Neural cell (in vitro differentiated cells): Measurements from ENCODE around the gene NOSIP. TPM values are rescaled to one million over a fixed set of nuclear protein-coding genes. Genes with fewer than 3 reads are reported as not detected.
"Not testable (repeated sequence)": the region's sequence is repeated elsewhere in the genome, so short reads cannot be mapped to it uniquely, and the experiment has no call there.

ENCODE experiments used
- H2AFZ ChIP-seq: fragments of 200-600, 300-800 bp; sonication (generic), shearing (Covaris generic); 2 replicates; pipeline ENCODE4 v1.6.0; 2014; ENCODE audit warnings: low read depth, mild to moderate bottlenecking, antibody characterized with exemption, low read length, moderate library complexity
- H3F3A ChIP-seq: fragments of 200-600 bp; shearing (Covaris generic); 2 replicates; pipeline ENCODE4 v1.6.1; 2016; ENCODE audit warnings: mild to moderate bottlenecking, moderate library complexity, mixed read lengths, antibody characterized with exemption, low read length; ENCODE audit not compliant: insufficient read depth, poor library complexity, severe bottlenecking
- H3K27ac ChIP-seq: fragments of 200-600, 300-800 bp; sonication (generic), shearing (Covaris generic); 2 replicates; pipeline ENCODE4 v1.5.1; 2014; ENCODE audit warnings: mild to moderate bottlenecking, low read length, moderate library complexity
- H3K27me3 ChIP-seq: fragments of 300-800, 200-600 bp; sonication (generic), shearing (Covaris generic); 2 replicates; pipeline ENCODE4 v1.6.0; 2014; ENCODE audit warnings: mild to moderate bottlenecking, low read depth, low read length, moderate library complexity; ENCODE audit not compliant: insufficient read depth
- H3K36me3 ChIP-seq: fragments of 300-800, 200-600 bp; sonication (generic), shearing (Covaris generic); 2 replicates; pipeline ENCODE4 v1.5.1; 2014; ENCODE audit warnings: mild to moderate bottlenecking, antibody characterized with exemption, low read length, moderate library complexity; ENCODE audit not compliant: insufficient read depth
- H3K4me2 ChIP-seq: fragments of 300-800, 200-600 bp; sonication (generic), shearing (Covaris generic); 2 replicates; pipeline ENCODE4 v1.6.0; 2014; ENCODE audit warnings: mild to moderate bottlenecking, low read length
- H3K4me3 ChIP-seq: fragments of 300-800, 200-600 bp; sonication (generic), shearing (Covaris generic); 2 replicates; pipeline ENCODE4 v1.5.1; 2014; ENCODE audit warnings: mild to moderate bottlenecking, low read length, moderate library complexity
- H3K79me2 ChIP-seq: fragments of 200-600 bp; shearing (Covaris generic); replicated peaks from 2 replicates; pipeline ENCODE4 v1.6.0; 2014; ENCODE audit warnings: mild to moderate bottlenecking, low read length, moderate library complexity; ENCODE audit not compliant: insufficient read depth
- H3K9ac ChIP-seq: fragments of 300-800, 200-600 bp; sonication (generic), shearing (Covaris generic); 2 replicates; pipeline ENCODE4 v1.6.1; 2016; ENCODE audit warnings: mild to moderate bottlenecking, low read length, mixed read lengths
- H3K9me2 ChIP-seq: fragments of 200-600 bp; shearing (Covaris generic); 2 replicates; pipeline ENCODE4 v1.6.1; 2016; ENCODE audit warnings: mild to moderate bottlenecking, low read length, mixed read lengths; ENCODE audit not compliant: insufficient read depth
- H3K9me3 ChIP-seq: fragments of 200-600, 300-800 bp; sonication (generic), shearing (Covaris generic); 2 replicates; pipeline ENCODE4 v1.6.1; 2016; ENCODE audit warnings: mild to moderate bottlenecking, mixed run types, low read length, moderate library complexity, mixed read lengths
- H4K20me1 ChIP-seq: fragments of 200-600 bp; shearing (Covaris generic); 2 replicates; pipeline ENCODE4 v1.6.1; 2016; ENCODE audit warnings: mild to moderate bottlenecking, mixed run types; ENCODE audit not compliant: insufficient read depth
- EP300 ChIP-seq: fragments of 450-650 bp; conservative IDR thresholded peaks from 2 replicates; pipeline ENCODE4 v1.6.1; 2014; ENCODE audit warnings: antibody characterized with exemption, mild to moderate bottlenecking, moderate library complexity; ENCODE audit not compliant: poor library complexity, severe bottlenecking
- EZH2 ChIP-seq: fragments of 200-600, 300-800 bp; shearing (Covaris generic), sonication (generic); IDR thresholded peaks from 2 replicates; pipeline ENCODE4 v1.6.1; 2014; ENCODE audit warnings: antibody characterized with exemption, low read length, borderline replicate concordance, mild to moderate bottlenecking; ENCODE audit not compliant: insufficient read depth, poor library complexity, severe bottlenecking
- MXI1 ChIP-seq: fragments of 450-650 bp; conservative IDR thresholded peaks from 2 replicates; pipeline ENCODE4 v1.6.1; 2014; ENCODE audit warnings: antibody characterized with exemption, mild to moderate bottlenecking; ENCODE audit not compliant: poor library complexity, severe bottlenecking
- POLR2AphosphoS5 ChIP-seq: IDR thresholded peaks from 2 replicates; pipeline ENCODE4 v1.6.1; 2012
- RAD21 ChIP-seq: fragments of 450-650 bp; conservative IDR thresholded peaks from 2 replicates; pipeline ENCODE4 v1.6.1; 2014; ENCODE audit warnings: antibody characterized with exemption, mild to moderate bottlenecking, moderate library complexity
- SMC3 ChIP-seq: fragments of 450-650 bp; conservative IDR thresholded peaks from 2 replicates; pipeline ENCODE4 v1.6.1; 2014; ENCODE audit warnings: antibody characterized with exemption, mild to moderate bottlenecking, moderate library complexity; ENCODE audit not compliant: poor library complexity
- TAF1 ChIP-seq: IDR thresholded peaks from 2 replicates; pipeline ENCODE4 v1.6.1; 2012; ENCODE audit warnings: low read depth
- polyA plus RNA-seq: library from polyadenylated mRNA; depleted of rRNA; stranded (reverse); fragments of >200 nt; gene quantifications from 2 replicates; pipeline ENCODE4 v1.2.3, GENCODE V29; 2014
- TF ChIP-seq, protein P1 (sequence below): fragments of 450-650 bp; IDR thresholded peaks from 2 replicates; pipeline ENCODE4 v1.5.1; 2014; ENCODE audit warnings: antibody characterized with exemption, mild to moderate bottlenecking, moderate library complexity; ENCODE audit not compliant: poor library complexity, severe bottlenecking
- TF ChIP-seq, protein P2 (sequence below): IDR thresholded peaks from 2 replicates; pipeline ENCODE4 v1.6.1; 2012; ENCODE audit warnings: borderline replicate concordance

NOSIP gene
- polyA plus RNA-seq, 1 donor from 2014 or later, result 129 TPM

DNA sequence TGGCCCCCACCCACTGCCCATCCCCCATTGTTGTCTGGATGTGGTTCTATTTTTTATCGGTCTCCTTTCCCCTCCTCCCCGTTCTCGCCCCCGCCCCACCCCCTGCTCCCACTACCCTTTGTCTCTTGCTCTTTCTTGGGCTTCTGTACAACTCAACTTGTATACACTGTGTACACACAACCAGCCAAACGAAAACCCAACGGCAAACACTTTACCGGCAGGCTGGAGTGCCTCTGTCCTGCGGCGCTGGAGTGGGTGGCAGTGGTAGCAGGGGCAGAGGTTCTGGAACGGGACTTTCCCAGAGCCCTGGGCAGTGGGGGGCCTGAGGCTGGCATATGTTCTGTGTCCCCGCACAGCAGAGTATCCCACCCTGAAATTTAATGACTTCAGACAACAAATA, 45.9 kb upstream of the NOSIP start:
- no peaks in the 10 kb centered on the region for H3K79me2 ChIP-seq
- H3F3A ChIP-seq, result no peaks in the 10 kb centered on the region
- no peak overlapping the region for H2AFZ ChIP-seq
- H3K27me3 ChIP-seq, result no peaks in the 10 kb centered on the region
- no peak overlapping the region for H3K4me2 ChIP-seq
- no peaks in the 10 kb centered on the region for H3K9me2 ChIP-seq
- no peak for TF ChIP-seq TAF1
- no peak for TF ChIP-seq MXI1
- TF ChIP-seq, protein P1, sequence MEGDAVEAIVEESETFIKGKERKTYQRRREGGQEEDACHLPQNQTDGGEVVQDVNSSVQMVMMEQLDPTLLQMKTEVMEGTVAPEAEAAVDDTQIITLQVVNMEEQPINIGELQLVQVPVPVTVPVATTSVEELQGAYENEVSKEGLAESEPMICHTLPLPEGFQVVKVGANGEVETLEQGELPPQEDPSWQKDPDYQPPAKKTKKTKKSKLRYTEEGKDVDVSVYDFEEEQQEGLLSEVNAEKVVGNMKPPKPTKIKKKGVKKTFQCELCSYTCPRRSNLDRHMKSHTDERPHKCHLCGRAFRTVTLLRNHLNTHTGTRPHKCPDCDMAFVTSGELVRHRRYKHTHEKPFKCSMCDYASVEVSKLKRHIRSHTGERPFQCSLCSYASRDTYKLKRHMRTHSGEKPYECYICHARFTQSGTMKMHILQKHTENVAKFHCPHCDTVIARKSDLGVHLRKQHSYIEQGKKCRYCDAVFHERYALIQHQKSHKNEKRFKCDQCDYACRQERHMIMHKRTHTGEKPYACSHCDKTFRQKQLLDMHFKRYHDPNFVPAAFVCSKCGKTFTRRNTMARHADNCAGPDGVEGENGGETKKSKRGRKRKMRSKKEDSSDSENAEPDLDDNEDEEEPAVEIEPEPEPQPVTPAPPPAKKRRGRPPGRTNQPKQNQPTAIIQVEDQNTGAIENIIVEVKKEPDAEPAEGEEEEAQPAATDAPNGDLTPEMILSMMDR, result no peak
- no peak for TF ChIP-seq RAD21
- TF ChIP-seq EP300, result no peak
- TF ChIP-seq POLR2AphosphoS5, result no peak
- TF ChIP-seq EZH2, result no peak
- TF ChIP-seq, protein P2, sequence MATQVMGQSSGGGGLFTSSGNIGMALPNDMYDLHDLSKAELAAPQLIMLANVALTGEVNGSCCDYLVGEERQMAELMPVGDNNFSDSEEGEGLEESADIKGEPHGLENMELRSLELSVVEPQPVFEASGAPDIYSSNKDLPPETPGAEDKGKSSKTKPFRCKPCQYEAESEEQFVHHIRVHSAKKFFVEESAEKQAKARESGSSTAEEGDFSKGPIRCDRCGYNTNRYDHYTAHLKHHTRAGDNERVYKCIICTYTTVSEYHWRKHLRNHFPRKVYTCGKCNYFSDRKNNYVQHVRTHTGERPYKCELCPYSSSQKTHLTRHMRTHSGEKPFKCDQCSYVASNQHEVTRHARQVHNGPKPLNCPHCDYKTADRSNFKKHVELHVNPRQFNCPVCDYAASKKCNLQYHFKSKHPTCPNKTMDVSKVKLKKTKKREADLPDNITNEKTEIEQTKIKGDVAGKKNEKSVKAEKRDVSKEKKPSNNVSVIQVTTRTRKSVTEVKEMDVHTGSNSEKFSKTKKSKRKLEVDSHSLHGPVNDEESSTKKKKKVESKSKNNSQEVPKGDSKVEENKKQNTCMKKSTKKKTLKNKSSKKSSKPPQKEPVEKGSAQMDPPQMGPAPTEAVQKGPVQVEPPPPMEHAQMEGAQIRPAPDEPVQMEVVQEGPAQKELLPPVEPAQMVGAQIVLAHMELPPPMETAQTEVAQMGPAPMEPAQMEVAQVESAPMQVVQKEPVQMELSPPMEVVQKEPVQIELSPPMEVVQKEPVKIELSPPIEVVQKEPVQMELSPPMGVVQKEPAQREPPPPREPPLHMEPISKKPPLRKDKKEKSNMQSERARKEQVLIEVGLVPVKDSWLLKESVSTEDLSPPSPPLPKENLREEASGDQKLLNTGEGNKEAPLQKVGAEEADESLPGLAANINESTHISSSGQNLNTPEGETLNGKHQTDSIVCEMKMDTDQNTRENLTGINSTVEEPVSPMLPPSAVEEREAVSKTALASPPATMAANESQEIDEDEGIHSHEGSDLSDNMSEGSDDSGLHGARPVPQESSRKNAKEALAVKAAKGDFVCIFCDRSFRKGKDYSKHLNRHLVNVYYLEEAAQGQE, result no peak
- TF ChIP-seq SMC3, result no peak
- H3K27ac ChIP-seq, result no peak overlapping the region
- no peaks in the 10 kb centered on the region for H3K9me3 ChIP-seq
- no peak overlapping the region for H3K4me3 ChIP-seq
- H4K20me1 ChIP-seq, result no peaks in the 10 kb centered on the region
- H3K9ac ChIP-seq, result no peak overlapping the region
- H3K36me3 ChIP-seq, result no peaks in the 10 kb centered on the region

DNA sequence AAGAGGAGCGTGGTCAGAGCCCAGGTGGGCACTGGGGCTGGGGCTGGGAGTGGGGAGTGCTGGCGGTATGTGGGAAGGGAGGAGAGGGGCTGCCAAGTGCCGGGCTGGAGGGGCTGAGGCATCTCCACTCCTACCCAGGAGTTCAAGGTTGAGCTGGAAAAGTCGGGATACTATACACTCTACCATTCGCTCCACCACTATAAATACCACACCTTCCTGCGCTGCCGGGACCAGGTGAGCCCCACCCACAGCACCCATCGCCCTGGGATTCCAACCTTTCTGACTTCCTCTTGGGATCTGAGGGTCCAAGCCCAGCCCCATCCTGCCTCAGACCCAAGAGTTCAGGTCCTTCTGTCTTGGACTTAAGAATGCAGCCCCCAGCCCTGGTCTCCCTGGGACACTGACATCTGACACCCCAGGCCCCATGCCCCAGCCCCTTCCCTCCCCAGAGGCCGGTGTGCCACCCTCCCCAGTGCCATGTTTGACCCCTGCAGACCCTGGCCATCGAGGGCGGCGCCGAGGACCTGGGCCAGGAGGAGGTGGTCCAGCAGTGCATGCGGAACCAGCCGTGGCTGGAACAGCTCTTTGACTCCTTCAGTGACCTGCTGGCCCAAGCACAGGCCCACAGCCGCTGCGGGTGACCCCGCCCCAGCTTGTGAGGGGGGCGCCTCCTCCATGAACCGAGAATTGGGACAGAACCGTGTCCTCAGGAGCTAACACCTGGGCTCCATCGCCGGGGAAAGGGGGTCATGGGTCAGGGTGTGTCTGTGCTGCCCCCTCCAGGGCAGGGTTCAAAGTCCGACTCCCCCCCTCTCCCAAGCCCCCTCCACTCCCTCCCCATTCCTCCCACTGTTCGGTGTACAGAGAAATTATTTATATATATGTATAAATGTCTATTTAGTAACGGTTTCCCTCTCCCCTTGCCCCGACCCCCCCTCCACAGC, 44.9 kb upstream of the NOSIP start:
- no peaks in the 10 kb centered on the region for H3K9me3 ChIP-seq
- no peak overlapping the region for H2AFZ ChIP-seq
- H3K4me2 ChIP-seq, result no peak overlapping the region
- no peaks in the 10 kb centered on the region for H3F3A ChIP-seq
- H3K36me3 ChIP-seq, result no peaks in the 10 kb centered on the region
- H3K27ac ChIP-seq, result no peak overlapping the region
- H3K9ac ChIP-seq, result no peak overlapping the region
- no peak overlapping the region for H3K4me3 ChIP-seq
- H4K20me1 ChIP-seq, result no peaks in the 10 kb centered on the region
- no peak for TF ChIP-seq EP300
- H3K79me2 ChIP-seq, result no peaks in the 10 kb centered on the region
- H3K27me3 ChIP-seq, result no peaks in the 10 kb centered on the region
- no peaks in the 10 kb centered on the region for H3K9me2 ChIP-seq

DNA sequence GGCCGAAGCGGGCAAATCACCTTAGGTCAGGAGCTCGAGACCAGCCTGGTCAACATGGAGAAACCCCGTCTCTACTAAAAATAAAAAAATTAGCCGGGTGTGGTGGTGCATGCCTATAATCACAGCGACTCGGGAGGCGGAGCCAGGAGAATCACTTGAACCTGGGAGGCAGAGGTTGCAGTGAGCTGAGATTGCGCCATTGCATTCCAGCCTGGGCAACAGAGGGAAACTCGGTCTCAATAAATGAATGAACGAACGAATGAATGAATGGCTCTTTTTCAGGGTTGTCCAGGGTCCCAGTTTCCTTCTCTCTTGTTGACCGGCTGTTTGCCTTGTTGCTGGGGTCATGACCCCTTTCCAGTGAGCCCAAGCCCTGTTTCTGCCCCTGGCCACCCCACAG, 37.5 kb upstream of the NOSIP start:
- not testable (repeated sequence) for H3K36me3 ChIP-seq, H4K20me1 ChIP-seq, H2AFZ ChIP-seq, H3F3A ChIP-seq, H3K9me2 ChIP-seq, H3K4me2 ChIP-seq, H3K9ac ChIP-seq, H3K27me3 ChIP-seq, H3K9me3 ChIP-seq, H3K27ac ChIP-seq, H3K4me3 ChIP-seq, H3K79me2 ChIP-seq
